Posterior vena cava (tissue), 2 donors: ENCODE data around the gene ARHGAP22. TPM values are rescaled to one million over a fixed set of nuclear protein-coding genes. Genes with fewer than 3 reads are reported as not detected.
"Not testable (repeated sequence)": the region's sequence is repeated elsewhere in the genome, so short reads cannot be mapped to it uniquely, and the experiment has no call there.

ENCODE experiments used
- DNase-seq: peaks from one replicate; pipeline ENCODE4 v3.0.0-alpha.2; 2020; ENCODE audit warnings: low spot score
- intact Hi-C, 2 donors: fragments of 100-400 bp; cut with DNase I; formaldehyde crosslinking; loops; one replicate each; pipeline versions ENCODE4 v1.14.1 to v1.14.2; 2022 to 2023
- total RNA-seq, 2 donors: library from RNA; stranded (reverse); fragmentation: NEBNext Ultra II Directional; extraction: Animal tissue kit (Norgen Biotek cat#: 25700); gene quantifications; one replicate each; pipeline ENCODE4 v1.2.1, GENCODE V29; 2021
- donor health status: DM: yes; HTN: yes; CAD: no.
- donor health status: DM: yes; HTN: yes; CAD: no.

ARHGAP22 gene
- total RNA-seq, 2 donors from 2014 or later = 9.8 to 13.4 TPM

GRCh38 chr10:48439031-48439430 is 165.8 kb downstream of the ARHGAP22 start:
- intact Hi-C loops = no loop called here
- DNase-seq = no peak

- DNase-seq = no peak
- intact Hi-C loops = no loop called here
Measured at GRCh38 chr10:48437546-48437945, 167.3 kb downstream of the ARHGAP22 start.

- intact Hi-C loops = loop anchor here in 1 of 2 donors (5.0 kb wide), 1 partner anchor 350 kb away; no protein-coding TSS in a partner anchor
- DNase-seq = no peak
Measured at GRCh38 chr10:48431871-48432270, 173.0 kb downstream of the ARHGAP22 start.

GRCh38 chr10:48430402-48430993 is 174.4 kb downstream of the ARHGAP22 start:
- intact Hi-C loops = loop anchor here in 1 of 2 donors (5.0 kb wide), 1 partner anchor 352 kb away; no protein-coding TSS in a partner anchor
- DNase-seq = no peak

- DNase-seq = no peak
- intact Hi-C loops = no loop called here
Measured at GRCh38 chr10:48429309-48429708, 175.6 kb downstream of the ARHGAP22 start.

DNA sequence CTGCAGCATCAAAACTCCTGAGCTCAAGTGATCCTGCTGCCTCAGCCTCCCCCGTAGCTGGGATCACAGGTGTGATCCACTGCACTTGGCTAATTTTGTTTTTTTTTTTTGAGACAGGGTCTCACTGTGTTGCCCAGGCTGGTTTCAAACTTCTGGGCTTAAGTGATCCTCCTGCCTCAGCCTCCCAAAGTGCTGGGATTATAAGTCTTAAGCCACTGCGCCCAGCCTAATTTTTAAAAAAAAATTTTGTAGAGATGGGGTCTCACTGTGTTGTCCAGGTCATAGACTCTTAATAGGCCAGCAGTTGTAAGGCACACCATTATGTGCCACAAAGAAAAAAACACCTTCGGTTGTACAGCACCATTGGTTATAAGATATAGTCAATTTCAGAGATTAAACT is 176.0 kb downstream of the ARHGAP22 start:
- intact Hi-C loops = no loop called here
- DNase-seq = no peak

DNA sequence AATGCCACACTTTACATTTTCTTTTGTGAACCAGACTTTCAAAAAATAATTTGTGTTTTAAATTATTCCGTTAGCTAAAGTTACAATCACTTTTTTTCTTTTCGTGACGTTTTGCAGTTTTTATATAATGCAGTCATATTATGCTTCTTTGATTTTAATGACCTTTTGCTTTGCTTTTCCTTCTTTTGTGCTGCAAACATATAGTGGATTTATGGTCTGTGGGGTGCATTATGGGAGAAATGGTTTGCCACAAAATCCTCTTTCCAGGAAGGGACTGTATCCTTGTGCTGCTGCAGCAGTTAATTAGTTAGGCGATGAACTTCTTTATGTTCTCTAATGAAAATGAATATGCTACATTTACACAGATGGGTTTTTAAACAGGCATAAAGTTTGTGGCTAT is 181.0 kb downstream of the ARHGAP22 start:
- intact Hi-C loops = no loop called here
- DNase-seq = no peak

- intact Hi-C loops, DNase-seq: not testable (repeated sequence)
Measured at GRCh38 chr10:48421862-48422261, 183.0 kb downstream of the ARHGAP22 start.

DNA sequence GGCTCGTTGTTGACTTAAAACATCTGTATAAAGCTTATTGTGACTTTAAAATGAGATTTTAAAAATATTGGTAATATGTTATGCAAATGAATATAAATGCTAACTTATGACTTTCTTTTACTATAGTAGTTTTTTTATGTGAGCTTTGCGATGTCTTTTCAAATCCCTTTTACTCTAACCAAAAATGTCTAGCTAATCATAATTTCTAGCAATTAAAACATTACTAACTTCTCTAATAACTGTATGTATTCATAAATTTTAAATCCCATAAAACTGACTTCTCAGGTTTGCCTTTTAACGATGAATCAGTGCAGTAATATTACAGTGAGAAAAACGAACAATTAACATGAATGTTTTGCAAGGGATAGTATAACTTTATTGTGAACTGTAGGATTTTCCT is 185.2 kb downstream of the ARHGAP22 start:
- intact Hi-C loops = no loop called here
- no peak for DNase-seq

DNA sequence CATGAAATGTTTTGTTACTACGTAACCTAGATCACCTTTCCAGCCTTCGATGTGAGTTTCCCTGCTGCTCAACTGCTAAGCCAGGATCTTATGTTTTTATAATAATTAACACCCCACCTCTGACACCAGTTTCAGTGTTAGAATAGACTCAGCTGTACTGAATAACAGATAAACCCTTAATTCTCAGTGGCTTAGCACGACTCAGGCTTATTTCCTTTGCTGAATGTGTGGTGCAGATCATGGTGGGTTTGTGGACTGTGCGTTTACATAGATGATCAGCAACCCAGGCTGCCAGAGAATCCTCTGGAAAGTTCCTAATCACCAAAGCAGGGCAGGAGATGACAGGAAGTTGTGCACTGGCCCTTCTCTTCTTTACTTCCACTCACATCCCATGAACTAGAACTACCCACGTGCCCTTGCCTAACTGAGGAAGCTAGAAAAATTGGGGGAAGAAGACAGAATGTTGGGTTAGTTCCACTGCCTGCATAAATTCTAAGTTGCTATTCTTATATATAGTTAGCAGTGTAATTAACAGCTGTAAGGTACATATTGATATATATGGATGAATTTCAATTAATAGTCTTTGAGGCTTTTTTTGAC is 186.6 kb downstream of the ARHGAP22 start:
- no peak for DNase-seq
- intact Hi-C loops = no loop called here

DNA sequence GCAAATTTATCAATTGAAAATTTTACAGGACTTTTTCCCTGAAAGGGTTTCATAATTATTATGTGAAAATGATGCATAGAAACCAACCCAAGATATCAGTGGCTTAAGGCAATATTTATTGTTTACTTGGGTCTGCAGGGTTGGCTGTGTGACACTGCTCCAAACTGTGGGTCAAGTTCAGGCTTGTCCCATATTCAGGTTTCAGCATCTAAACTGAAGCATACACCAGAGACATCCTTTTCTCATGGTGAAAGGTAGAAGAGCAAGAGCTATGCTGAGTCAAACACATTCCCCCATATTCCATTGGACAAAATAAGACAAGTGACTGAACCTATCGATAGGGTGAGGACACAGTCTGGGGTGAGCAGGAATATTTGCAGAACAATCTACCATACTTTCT is 187.5 kb downstream of the ARHGAP22 start:
- intact Hi-C loops = no loop called here
- no peak for DNase-seq

DNA sequence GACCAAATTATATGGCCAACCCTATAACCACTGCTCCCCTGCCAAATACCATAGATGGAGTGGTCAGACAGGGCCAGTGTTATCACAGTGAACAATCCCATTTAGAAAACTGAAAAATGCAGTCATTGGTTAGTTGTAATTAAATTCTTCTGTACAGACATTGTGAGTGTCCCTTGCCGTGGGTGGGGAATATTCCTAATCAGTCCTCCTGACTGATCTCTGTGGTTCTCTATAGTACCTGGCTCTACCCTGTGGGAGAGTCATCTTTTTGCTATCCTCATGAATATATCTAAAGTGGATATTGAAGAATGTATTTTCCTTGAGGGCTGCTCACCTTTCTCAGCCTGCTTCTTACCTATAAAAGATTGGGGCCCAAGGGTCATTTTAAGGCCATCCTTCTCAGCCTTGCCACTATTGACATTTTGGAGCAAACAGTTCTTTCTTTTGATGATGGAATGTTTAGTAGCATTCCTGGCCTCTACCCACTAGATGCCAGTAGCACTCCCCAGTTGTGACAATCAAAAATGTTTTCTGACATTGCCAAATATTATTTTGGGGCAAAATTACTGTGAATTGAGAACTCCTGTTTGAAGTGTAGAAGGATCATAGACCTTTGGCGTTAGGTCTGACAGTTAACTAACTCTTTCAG is 188.2 kb downstream of the ARHGAP22 start:
- intact Hi-C loops = no loop called here
- DNase-seq = no peak

DNA sequence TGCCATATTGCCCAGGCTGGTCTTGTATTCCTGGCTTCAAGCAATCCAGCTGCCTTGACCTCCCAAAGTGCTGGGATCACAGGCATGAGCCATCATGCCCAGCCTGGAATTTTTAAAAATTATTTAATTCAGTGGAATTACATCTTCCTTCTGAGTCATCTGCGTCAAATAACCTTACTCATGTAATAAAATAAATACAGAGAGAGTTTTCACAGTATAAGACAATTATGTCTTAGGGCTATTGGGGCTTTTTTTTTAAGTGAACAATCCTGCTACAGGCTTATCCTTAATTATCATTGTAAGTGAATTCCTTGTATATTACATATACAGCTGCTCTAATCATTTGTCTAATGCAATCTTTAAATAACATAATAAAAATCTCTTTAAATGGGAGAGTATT is 190.1 kb downstream of the ARHGAP22 start:
- intact Hi-C loops = no loop called here
- DNase-seq = no peak

DNA sequence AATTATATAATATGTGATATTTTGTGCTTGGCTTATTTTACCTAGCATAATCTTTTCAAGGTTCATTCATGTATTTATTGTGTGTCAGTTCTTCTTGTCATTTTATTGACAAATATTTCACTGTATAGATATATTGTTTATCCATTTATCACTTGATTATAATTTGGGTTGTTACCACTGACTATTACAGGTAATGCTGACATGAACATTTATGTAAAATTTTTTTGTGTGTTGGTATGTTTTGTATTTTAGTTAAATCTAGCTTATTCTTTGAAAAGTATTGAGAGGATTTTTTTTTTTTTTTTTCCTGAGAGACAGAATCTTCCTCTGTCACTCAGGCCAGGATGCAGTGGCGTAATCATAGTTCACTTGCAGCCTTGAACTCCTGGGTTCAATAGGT is 190.7 kb downstream of the ARHGAP22 start:
- intact Hi-C loops = no loop called here
- DNase-seq = no peak

DNA sequence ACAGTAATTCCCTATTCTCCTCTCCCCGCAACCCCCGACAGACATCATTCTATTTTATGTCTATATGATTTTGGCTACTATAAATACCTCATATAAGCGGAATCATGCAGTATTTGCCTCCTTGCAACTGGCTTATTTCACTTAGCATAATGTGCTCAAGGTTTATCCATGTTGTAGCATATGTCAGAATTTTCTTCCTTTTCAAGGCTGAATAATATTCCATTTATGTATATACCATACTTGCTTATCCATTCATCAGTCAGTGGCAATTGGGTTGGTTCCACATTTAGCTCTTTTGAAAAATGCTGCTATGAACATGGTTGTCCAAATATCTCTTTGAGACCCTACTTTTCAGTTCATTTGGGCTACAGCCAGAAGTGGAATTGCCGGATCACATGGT is 191.9 kb downstream of the ARHGAP22 start:
- intact Hi-C loops = no loop called here
- no peak for DNase-seq

- intact Hi-C loops = no loop called here
- no peak for DNase-seq
Measured at GRCh38 chr10:48412081-48412480, 192.8 kb downstream of the ARHGAP22 start.

- intact Hi-C loops = no loop called here
- DNase-seq = no peak
Measured at GRCh38 chr10:48411510-48411909, 193.4 kb downstream of the ARHGAP22 start.

DNA sequence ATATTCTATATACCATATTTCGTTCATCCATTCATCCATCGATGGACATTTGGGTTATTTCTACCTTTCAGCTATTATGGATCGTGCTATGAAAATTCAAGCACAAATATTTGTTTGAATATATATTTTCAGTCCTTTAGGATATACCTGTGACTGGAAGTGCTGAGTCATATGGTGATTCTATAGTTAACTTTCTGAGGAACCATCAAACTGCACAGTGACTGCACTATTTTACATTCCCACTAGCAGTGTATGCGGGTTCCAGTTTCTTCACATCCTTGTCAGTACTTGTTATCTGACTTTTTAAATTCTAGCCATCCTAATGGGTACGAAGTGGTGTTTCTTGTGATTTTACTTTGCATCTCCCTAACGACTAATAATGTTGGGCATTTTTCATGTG is 194.4 kb downstream of the ARHGAP22 start:
- no peak for DNase-seq
- intact Hi-C loops = no loop called here

GRCh38 chr10:48406658-48407057 is 198.2 kb downstream of the ARHGAP22 start:
- intact Hi-C loops = no loop called here
- DNase-seq = no peak

- intact Hi-C loops = no loop called here
- DNase-seq = no peak
Measured at GRCh38 chr10:48406204-48406603, 198.7 kb downstream of the ARHGAP22 start.

DNA sequence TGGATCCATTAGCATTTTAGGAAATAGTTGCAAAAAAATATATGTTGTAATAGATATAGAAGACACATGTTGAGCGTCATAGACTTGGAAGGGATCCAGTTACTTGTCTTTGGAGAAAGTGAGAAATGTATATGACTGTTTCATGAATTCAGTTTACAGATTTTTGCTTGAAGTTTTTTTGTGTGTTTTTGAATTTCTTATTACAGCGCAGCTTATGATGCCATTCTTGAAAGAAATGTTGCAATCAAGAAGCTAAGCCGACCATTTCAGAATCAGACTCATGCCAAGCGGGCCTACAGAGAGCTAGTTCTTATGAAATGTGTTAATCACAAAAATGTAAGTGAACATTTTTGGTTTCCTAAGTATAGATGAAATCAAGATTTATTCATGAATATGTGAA is 200.2 kb downstream of the ARHGAP22 start:
- no peak for DNase-seq
- intact Hi-C loops = no loop called here
